ENCODE results near the gene CTAGE4.
"Not testable (repeated sequence)": the region's sequence is repeated elsewhere in the genome, so short reads cannot be mapped to it uniquely, and the experiment has no call there.

The CTAGE4 gene, protein sequence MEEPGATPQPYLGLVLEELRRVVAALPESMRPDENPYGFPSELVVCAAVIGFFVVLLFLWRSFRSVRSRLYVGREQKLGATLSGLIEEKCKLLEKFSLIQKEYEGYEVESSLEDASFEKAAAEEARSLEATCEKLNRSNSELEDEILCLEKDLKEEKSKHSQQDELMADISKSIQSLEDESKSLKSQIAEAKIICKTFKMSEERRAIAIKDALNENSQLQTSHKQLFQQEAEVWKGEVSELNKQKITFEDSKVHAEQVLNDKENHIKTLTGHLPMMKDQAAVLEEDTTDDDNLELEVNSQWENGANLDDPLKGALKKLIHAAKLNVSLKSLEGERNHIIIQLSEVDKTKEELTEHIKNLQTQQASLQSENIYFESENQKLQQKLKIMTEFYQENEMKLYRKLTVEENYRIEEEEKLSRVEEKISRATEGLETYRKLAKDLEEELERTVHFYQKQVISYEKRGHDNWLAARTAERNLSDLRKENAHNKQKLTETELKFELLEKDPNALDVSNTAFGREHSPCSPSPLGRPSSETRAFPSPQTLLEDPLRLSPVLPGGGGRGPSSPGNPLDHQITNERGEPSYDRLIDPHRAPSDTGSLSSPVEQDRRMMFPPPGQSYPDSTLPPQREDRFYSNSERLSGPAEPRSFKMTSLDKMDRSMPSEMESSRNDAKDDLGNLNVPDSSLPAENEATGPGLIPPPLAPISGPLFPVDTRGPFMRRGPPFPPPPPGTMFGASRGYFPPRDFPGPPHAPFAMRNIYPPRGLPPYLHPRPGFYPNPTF

DNA sequence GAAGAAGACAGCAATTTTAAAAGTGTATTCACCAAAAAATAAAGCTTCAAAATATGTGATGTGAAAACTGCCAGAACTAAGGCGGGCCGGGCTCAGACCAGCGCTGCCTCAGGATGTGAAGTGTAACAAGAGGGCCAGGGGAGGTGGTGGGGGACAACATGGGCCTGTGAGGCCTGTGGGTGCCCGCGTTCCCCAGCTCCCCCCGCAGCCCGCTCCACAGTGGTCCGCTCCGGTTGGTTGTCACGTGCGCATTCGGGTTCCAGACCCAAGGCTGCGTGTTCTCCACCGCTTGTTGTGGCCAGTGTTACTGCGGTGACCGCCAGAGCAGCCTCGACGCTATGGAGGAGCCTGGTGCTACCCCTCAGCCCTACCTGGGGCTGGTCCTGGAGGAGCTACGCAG lies at the start of gene CTAGE4:
Gene CTAGE4 (plus strand): TSS at position 301 of the 400 bp plus-strand sequence. CDS start 38 bp downstream, at position 339.
- not testable (repeated sequence) for H3K27ac ChIP-seq (ENCODE audit: low read depth, low read length); H3K36me3 ChIP-seq (ENCODE audit: insufficient read depth, low read length); H3K27me3 ChIP-seq (ENCODE audit: control insufficient read depth in 1 of 2, insufficient read depth in 2 of 2, low read length in 2 of 2)

DNA sequence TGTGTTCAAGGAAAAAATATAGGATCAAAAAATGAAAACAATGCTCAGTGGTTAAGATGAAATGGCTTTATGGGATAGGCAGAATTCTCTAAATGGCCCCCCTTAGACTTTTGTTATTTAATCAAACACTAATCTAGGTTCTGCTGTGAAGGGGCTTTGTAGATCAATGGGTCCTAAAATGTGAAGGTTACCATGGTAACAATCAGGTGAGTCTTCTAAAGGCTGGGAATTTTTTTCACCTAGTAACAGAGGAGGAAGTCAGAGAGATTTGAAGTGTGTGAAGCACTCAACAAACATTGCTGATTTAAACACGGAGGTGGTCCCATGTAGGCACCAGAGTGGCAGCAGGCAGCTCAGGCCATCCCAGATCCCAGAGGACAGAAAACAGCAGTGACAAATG lies 49.1 kb upstream of the CTAGE4 start:
- H3K27me3 ChIP-seq (ENCODE audit: control insufficient read depth in 1 of 2, insufficient read depth in 2 of 2, low read length in 2 of 2) = no peaks in the 10 kb centered on the region
- no peak overlapping the region for H3K9ac ChIP-seq (ENCODE audit: low read length)
- H3K36me3 ChIP-seq (ENCODE audit: insufficient read depth, low read length) = no peaks in the 10 kb centered on the region
- H3K4me1 ChIP-seq (ENCODE audit: insufficient read depth, low read length) = no peaks in the 10 kb centered on the region
- H3K4me3 ChIP-seq (ENCODE audit: low read depth in 1 of 2, low read length in 2 of 2) = no peak overlapping the region
- H3K27ac ChIP-seq (ENCODE audit: low read depth, low read length) = no peak overlapping the region
- no peaks in the 10 kb centered on the region for H3K9me3 ChIP-seq (ENCODE audit: low read length)

More for the DNA sequence above, at the start of gene CTAGE4:
- H3K4me1 ChIP-seq (ENCODE audit: insufficient read depth, low read length); H3K9me3 ChIP-seq (ENCODE audit: low read length); H3K4me3 ChIP-seq (ENCODE audit: low read depth in 1 of 2, low read length in 2 of 2); H3K9ac ChIP-seq (ENCODE audit: low read length): not testable (repeated sequence)

DNA sequence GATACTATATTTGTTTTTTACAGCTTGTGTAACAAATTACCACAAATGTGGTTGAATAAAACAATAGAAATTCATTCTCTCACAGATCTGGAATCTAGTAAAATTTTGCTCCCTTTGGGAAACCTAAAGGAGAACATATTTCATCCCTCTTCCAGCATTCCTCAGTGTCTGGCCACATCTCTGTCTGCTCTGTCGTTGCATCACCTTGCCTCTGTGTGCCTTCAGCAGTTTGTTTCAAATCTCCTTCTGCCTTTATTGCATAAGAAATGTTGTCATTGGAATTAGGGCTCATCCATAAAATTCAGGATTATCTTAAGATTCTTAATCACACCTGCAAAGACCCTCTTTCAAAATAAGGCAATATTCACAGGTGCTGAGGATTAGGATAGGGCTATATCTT lies 45.8 kb upstream of the CTAGE4 start:
- H3K36me3 ChIP-seq (ENCODE audit: insufficient read depth, low read length) = no peaks in the 10 kb centered on the region
- H3K27ac ChIP-seq (ENCODE audit: low read depth, low read length) = no peak overlapping the region
- no peaks in the 10 kb centered on the region for H3K4me1 ChIP-seq (ENCODE audit: insufficient read depth, low read length)
- no peak overlapping the region for H3K9ac ChIP-seq (ENCODE audit: low read length)
- H3K27me3 ChIP-seq (ENCODE audit: control insufficient read depth in 1 of 2, insufficient read depth in 2 of 2, low read length in 2 of 2) = no peaks in the 10 kb centered on the region
- H3K9me3 ChIP-seq (ENCODE audit: low read length) = no peaks in the 10 kb centered on the region
- no peak overlapping the region for H3K4me3 ChIP-seq (ENCODE audit: low read depth in 1 of 2, low read length in 2 of 2)

DNA sequence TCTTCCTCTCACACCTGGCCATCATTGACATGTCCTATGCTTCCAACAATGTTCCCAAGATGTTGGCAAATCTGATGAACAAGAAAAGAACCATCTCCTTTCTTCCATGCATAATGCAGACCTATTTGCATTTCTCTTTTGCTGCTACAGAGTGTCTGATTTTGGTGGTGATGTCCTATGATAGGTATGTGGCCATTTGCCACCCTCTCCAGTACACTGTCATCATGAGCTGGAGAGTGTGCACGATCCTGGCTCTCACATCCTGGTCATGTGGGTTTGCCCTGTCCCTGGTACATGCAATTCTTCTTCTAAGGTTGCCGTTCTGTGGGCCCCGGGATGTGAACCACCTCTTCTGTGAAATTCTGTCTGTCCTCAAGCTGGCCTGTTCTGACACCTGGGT lies 41.1 kb upstream of the CTAGE4 start:
- Histone ChIP-seq H3K27ac (ENCODE audit: low read depth, low read length) (no peak overlapping the region), H3K4me3 (ENCODE audit: low read depth in 1 of 2, low read length in 2 of 2) (no peak overlapping the region), H3K36me3 (ENCODE audit: insufficient read depth, low read length) (no peaks in the 10 kb centered on the region), H3K4me1 (ENCODE audit: insufficient read depth, low read length) (no peaks in the 10 kb centered on the region), H3K27me3 (ENCODE audit: control insufficient read depth in 1 of 2, insufficient read depth in 2 of 2, low read length in 2 of 2) (no peaks in the 10 kb centered on the region), H3K9me3 (ENCODE audit: low read length) (no peaks in the 10 kb centered on the region), H3K9ac (ENCODE audit: low read length) (no peak overlapping the region)

DNA sequence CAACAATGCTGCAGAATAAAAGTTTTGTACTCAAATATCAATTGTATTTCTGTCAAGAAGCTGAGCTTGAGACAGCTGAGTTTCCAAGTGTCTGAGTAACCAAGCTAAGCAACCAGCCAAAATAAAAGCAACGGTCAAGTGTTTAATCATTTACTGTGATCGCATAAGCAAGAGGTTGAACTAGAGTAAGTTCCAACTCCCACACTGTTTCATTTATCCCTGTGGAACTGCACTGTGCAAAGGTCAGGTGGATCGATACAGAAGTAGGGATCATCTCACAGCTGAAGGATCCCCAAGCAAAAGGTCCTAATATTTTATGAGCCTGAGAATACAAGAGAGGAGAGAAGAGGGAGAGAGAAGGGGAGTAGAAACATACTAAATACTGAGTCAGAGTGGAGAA lies 38.8 kb upstream of the CTAGE4 start:
- Histone ChIP-seq H3K27ac (ENCODE audit: low read depth, low read length) (no peak overlapping the region), H3K9ac (ENCODE audit: low read length) (no peak overlapping the region), H3K4me1 (ENCODE audit: insufficient read depth, low read length) (no peaks in the 10 kb centered on the region), H3K4me3 (ENCODE audit: low read depth in 1 of 2, low read length in 2 of 2) (no peak overlapping the region), H3K9me3 (ENCODE audit: low read length) (no peaks in the 10 kb centered on the region), H3K36me3 (ENCODE audit: insufficient read depth, low read length) (no peaks in the 10 kb centered on the region), H3K27me3 (ENCODE audit: control insufficient read depth in 1 of 2, insufficient read depth in 2 of 2, low read length in 2 of 2) (no peaks in the 10 kb centered on the region)

DNA sequence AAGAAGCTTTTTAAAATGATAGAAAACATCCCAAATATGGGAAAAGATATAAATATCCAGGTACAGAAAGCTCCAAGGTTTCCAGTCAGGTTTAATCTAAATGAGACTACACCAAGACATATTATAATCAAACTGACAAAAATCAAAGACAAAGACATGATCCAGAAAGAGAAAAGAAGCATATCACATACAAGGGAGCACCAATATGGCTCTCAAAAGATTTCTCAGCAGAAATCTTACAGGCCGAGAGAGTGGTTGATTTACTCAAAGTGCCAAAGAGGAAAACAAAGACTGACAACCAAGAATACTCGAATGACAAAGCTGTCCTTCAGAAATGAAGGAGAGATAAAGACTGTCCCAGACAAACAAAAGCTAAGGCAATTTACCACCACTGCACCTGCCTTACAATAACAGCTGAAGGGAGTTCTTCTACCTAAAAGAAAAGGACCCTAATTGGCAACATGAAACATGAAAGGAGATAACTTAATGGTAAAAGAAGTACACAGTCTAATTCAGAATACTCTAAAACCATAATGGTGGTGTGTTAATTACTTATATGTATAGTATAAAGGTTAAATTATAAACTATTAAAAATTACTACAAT lies 34.9 kb upstream of the CTAGE4 start:
- Histone ChIP-seq H3K27me3 (ENCODE audit: control insufficient read depth in 1 of 2, insufficient read depth in 2 of 2, low read length in 2 of 2) (no peaks in the 10 kb centered on the region), H3K9me3 (ENCODE audit: low read length) (no peaks in the 10 kb centered on the region), H3K36me3 (ENCODE audit: insufficient read depth, low read length) (no peaks in the 10 kb centered on the region)

DNA sequence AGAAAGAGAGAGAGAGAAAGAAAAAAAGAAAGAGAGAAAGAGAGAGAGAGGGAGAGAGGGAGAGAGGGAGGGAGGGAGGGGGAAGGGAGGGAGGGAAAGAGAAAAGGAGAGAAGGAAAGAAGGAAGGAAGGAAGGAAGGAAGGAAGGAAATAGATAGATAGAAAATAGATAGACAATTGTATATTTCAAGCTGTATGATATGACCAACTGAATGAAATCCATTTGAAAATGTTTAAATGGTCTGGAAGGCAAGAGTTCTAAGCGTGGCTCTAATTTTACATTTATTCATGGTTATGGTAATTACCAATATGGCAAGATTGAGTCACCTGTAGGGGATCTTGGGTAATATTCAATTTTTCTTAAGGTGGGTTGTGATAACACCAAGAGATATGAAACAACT lies 24.4 kb upstream of the CTAGE4 start:
- no peaks in the 10 kb centered on the region for H3K36me3 ChIP-seq (ENCODE audit: insufficient read depth, low read length)
- H3K27me3 ChIP-seq (ENCODE audit: control insufficient read depth in 1 of 2, insufficient read depth in 2 of 2, low read length in 2 of 2) = no peaks in the 10 kb centered on the region
- H3K4me1 ChIP-seq (ENCODE audit: insufficient read depth, low read length) = no peaks in the 10 kb centered on the region
- H3K27ac ChIP-seq (ENCODE audit: low read depth, low read length) = no peak overlapping the region
- H3K4me3 ChIP-seq (ENCODE audit: low read depth in 1 of 2, low read length in 2 of 2) = no peak overlapping the region
- H3K9ac ChIP-seq (ENCODE audit: low read length) = no peak overlapping the region
- no peaks in the 10 kb centered on the region for H3K9me3 ChIP-seq (ENCODE audit: low read length)

More for the DNA sequence above, 34.9 kb upstream of the CTAGE4 start:
- Histone ChIP-seq H3K9ac (ENCODE audit: low read length) (no peak overlapping the region), H3K4me3 (ENCODE audit: low read depth in 1 of 2, low read length in 2 of 2) (no peak overlapping the region), H3K4me1 (ENCODE audit: insufficient read depth, low read length) (no peaks in the 10 kb centered on the region), H3K27ac (ENCODE audit: low read depth, low read length) (no peak overlapping the region)

DNA sequence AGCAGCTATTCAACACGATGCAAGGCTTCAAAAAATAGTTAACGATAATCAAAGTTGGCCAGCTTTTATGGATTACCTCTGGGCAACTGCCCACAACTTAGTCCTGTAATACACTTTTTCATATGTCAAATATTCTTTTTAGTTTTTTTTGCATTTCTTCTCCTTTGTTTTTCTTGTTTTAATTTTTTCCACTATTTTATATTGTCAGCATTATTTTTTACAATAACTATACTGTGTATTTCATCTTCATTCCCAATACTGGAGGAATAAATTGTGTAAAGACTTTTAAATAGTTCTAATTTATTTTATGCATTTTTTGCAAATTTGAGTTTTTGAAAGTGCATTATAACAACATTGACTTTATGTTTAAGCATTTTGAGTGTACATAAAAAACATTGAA lies 18.5 kb upstream of the CTAGE4 start:
- Histone ChIP-seq H3K4me1 (ENCODE audit: insufficient read depth, low read length) (no peaks in the 10 kb centered on the region), H3K9ac (ENCODE audit: low read length) (no peak overlapping the region), H3K4me3 (ENCODE audit: low read depth in 1 of 2, low read length in 2 of 2) (no peak overlapping the region), H3K27ac (ENCODE audit: low read depth, low read length) (no peak overlapping the region), H3K9me3 (ENCODE audit: low read length) (no peaks in the 10 kb centered on the region), H3K27me3 (ENCODE audit: control insufficient read depth in 1 of 2, insufficient read depth in 2 of 2, low read length in 2 of 2) (no peaks in the 10 kb centered on the region), H3K36me3 (ENCODE audit: insufficient read depth, low read length) (no peaks in the 10 kb centered on the region)

DNA sequence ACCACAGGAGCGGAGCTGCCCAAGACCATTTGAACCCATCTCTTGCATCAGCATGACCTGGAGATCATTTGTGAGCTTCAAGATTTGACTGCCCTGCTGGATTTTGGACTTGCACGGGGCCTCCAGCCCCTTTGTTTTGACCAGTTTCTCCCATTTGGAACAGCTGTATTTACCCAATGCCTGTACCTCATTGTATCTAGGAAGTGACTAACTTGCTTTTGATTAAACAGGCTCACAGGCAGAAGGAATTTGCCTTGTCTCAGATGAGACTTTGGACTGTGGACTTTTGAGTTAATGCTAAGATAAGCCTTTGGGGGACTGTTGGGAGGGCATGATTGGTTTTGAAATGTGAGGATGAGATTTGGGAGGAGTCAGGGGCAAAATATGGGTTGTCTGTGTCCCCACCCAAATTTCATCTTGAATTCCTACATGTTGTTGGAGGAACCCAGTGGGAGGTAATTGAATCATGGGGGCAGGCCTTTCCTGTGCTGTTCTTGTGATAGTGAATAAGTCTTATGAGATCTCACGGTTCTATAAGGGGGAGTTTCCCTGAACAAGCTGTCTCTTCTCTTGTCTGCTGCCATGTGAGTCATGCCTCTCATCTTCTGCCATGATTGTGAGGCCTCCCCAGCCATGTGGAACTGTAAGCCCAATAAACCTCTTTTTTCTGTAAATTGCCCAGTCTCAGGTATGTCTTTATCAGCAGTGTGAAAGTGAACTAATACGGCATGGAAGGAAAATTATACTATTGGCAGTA lies 11.5 kb upstream of the CTAGE4 start:
- H3K27me3 ChIP-seq (ENCODE audit: control insufficient read depth in 1 of 2, insufficient read depth in 2 of 2, low read length in 2 of 2); H3K4me3 ChIP-seq (ENCODE audit: low read depth in 1 of 2, low read length in 2 of 2): not testable (repeated sequence)

DNA sequence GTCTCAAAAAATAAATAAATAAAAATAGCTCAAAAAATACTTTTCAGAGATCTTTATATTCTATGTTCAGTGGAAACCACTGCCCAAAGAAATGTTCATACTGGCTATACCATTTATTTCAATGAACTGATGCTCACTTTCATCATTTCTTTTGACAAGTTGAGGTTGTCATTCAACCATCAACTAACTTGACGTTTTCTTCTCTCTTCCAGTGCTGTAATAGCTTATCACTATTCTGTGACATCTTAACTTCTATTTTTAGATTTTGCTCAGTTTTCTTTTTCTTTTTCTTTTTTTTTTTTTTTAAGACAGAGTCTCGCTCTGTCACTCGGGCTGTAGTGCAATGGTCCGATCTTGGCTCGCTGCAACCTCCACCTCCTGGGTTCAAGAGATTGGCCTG lies 8.7 kb upstream of the CTAGE4 start:
- no peaks in the 10 kb centered on the region for H3K4me1 ChIP-seq (ENCODE audit: insufficient read depth, low read length)
- H3K9me3 ChIP-seq (ENCODE audit: low read length) = no peaks in the 10 kb centered on the region
- H3K9ac ChIP-seq (ENCODE audit: low read length) = no peak overlapping the region
- H3K36me3 ChIP-seq (ENCODE audit: insufficient read depth, low read length) = no peaks in the 10 kb centered on the region
- no peak overlapping the region for H3K4me3 ChIP-seq (ENCODE audit: low read depth in 1 of 2, low read length in 2 of 2)
- H3K27ac ChIP-seq (ENCODE audit: low read depth, low read length) = no peak overlapping the region
- H3K27me3 ChIP-seq (ENCODE audit: control insufficient read depth in 1 of 2, insufficient read depth in 2 of 2, low read length in 2 of 2) = no peaks in the 10 kb centered on the region

More for the DNA sequence above, 11.5 kb upstream of the CTAGE4 start:
- not testable (repeated sequence) for H3K36me3 ChIP-seq (ENCODE audit: insufficient read depth, low read length); H3K4me1 ChIP-seq (ENCODE audit: insufficient read depth, low read length); H3K9me3 ChIP-seq (ENCODE audit: low read length); H3K27ac ChIP-seq (ENCODE audit: low read depth, low read length); H3K9ac ChIP-seq (ENCODE audit: low read length)
